ENCODE data around the gene HMX2. TPM values are rescaled to one million over a fixed set of nuclear protein-coding genes. Genes with fewer than 3 reads are reported as not detected.
A peak's percentile ranks its signal among the peaks of the same experiment; 100 is the strongest.

The HMX2 gene
- total and polyA plus RNA-seq, 2 of the 13 experiments (the other 11 are each of a cell fraction or from before 2014, with no cell fraction given), result not detected

DNA sequence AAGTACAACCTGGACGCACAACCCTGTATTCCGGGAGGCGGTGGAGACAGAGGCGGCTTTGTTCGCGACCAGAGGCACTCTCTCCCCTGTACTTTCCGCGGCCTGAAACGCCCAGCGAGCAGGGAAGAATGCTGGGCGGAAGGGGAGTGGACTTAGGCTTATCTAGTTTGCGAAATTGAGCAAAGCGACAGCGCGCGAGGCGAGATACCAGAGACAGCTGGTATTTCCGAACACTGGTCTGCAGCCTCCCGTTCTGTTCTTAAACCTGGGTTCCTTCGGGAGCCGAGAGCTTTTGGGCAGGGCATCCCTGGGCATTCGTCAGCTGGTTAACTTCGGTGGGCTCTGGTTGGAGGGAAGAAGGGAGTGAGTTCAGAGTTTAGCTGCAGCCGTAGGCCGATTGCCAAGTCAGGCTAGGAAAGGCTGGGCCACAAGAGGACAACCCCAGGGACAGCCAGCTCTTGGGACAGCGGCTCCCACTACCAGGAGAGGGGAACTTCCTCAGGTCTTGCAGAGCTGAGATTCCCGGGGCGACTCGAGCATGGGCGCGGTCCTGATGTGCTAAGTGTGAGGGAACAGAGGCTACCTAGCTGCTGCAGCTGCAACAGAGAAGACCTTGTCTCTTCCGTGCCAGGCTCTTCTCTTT is 8.3 kb upstream of the HMX2 start (continued):
- TF ChIP-seq, protein P1, sequence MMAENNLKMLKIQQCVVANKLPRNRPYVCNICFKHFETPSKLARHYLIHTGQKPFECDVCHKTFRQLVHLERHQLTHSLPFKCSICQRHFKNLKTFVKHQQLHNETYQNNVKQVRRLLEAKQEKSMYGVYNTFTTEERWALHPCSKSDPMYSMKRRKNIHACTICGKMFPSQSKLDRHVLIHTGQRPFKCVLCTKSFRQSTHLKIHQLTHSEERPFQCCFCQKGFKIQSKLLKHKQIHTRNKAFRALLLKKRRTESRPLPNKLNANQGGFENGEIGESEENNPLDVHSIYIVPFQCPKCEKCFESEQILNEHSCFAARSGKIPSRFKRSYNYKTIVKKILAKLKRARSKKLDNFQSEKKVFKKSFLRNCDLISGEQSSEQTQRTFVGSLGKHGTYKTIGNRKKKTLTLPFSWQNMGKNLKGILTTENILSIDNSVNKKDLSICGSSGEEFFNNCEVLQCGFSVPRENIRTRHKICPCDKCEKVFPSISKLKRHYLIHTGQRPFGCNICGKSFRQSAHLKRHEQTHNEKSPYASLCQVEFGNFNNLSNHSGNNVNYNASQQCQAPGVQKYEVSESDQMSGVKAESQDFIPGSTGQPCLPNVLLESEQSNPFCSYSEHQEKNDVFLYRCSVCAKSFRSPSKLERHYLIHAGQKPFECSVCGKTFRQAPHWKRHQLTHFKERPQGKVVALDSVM (CRISPR knock-in tag; IDR thresholded peaks at IDR 0.05), result no peak
- TF ChIP-seq ZNF607 (CRISPR knock-in tag; IDR thresholded peaks at IDR 0.05; ENCODE audit: borderline replicate concordance) (0 out of 2 replicates have a peak, but pooled peaks have one; percentile 37), SP1 (IDR thresholded peaks at IDR 0.05) (no peak), SP1 (CRISPR knock-in tag; IDR thresholded peaks at IDR 0.05) (peak; percentile 52), ETV5 (CRISPR knock-in tag; IDR thresholded peaks at IDR 0.05; ENCODE audit: borderline replicate concordance) (peak; percentile 94), SYNCRIP (IDR thresholded peaks at IDR 0.05; ENCODE audit: insufficient read depth, low read depth, low read length) (no peak), HOXA3 (CRISPR knock-in tag; IDR thresholded peaks at IDR 0.05) (peak; percentile 75), HNF4A (CRISPR knock-in tag; IDR thresholded peaks at IDR 0.05) (peak; percentile 77), SSRP1 (CRISPR knock-in tag; IDR thresholded peaks at IDR 0.05) (0 out of 2 replicates have a peak, but pooled peaks have one; percentile 40), CBX2 (IDR thresholded peaks at IDR 0.05; ENCODE audit: low read depth, low read length) (peak; percentile 85), CBX2 (CRISPR knock-in tag; IDR thresholded peaks at IDR 0.05; ENCODE audit: low read depth) (peak; percentile 81; the same call in 1 of the 2 replicates), ZNF737 (CRISPR knock-in tag; IDR thresholded peaks at IDR 0.05; ENCODE audit: borderline replicate concordance) (0 out of 2 replicates have a peak, but pooled peaks have one; percentile 26), ZNF350 (CRISPR knock-in tag; IDR thresholded peaks at IDR 0.05; ENCODE audit: borderline replicate concordance, low read depth) (peak; percentile 29; the same call in 1 of the 2 replicates), ZNF768 (CRISPR knock-in tag; IDR thresholded peaks at IDR 0.05) (peak; percentile 84), ZNF280B (CRISPR knock-in tag; IDR thresholded peaks at IDR 0.05; ENCODE audit: borderline replicate concordance) (no peak), SIN3A (IDR thresholded peaks at IDR 0.05; ENCODE audit: borderline replicate concordance, low read depth, low read length) (peak; percentile 28; the same call in 1 of the 2 replicates), RERE (CRISPR knock-in tag; IDR thresholded peaks at IDR 0.05; ENCODE audit: low read depth) (0 out of 2 replicates have a peak, but pooled peaks have one; percentile 26), DPF2 (CRISPR knock-in tag; IDR thresholded peaks at IDR 0.05; ENCODE audit: borderline replicate concordance, low read depth) (0 out of 2 replicates have a peak, but pooled peaks have one; percentile 53)
- TF ChIP-seq, protein P2, sequence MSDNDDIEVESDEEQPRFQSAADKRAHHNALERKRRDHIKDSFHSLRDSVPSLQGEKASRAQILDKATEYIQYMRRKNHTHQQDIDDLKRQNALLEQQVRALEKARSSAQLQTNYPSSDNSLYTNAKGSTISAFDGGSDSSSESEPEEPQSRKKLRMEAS (IDR thresholded peaks at IDR 0.05), result peak; percentile 49; the same call in 1 of the 2 replicates
- TF ChIP-seq, protein P3, sequence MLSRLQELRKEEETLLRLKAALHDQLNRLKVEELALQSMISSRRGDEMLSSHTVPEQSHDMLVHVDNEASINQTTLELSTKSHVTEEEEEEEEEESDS (CRISPR knock-in tag; IDR thresholded peaks at IDR 0.05; ENCODE audit: borderline replicate concordance), result peak; percentile 61; the same call in 1 of the 2 replicates

All from HepG2 (cell line).